SU-DHL-6 (cell line): ENCODE results near the gene FSTL3.
"Not testable (repeated sequence)": the region's sequence is repeated elsewhere in the genome, so short reads cannot be mapped to it uniquely, and the experiment has no call there.

Source experiments
- CTCF ChIP-seq: fragments of 200-600 bp; sonication (generic); IDR thresholded peaks from one replicate; pipeline ENCODE4 v1.5.1; 2017; ENCODE audit warnings: antibody characterized with exemption, mild to moderate bottlenecking, low read length, moderate library complexity; ENCODE audit not compliant: insufficient read depth, poor library complexity, severe bottlenecking
- EZH2phosphoT487 ChIP-seq: fragments of 200-600 bp; sonication (generic), shearing (Covaris generic); conservative IDR thresholded peaks from 2 replicates; pipeline ENCODE4 v1.6.1; 2018; ENCODE audit warnings: mild to moderate bottlenecking, antibody characterized with exemption, low read length, moderate library complexity, mixed read lengths

GRCh38 chr19:699885-700284 lies 23.7 kb downstream of the FSTL3 start:
- not testable (repeated sequence) for TF ChIP-seq CTCF, EZH2phosphoT487
